Natural killer cell (primary cell): ENCODE data around the gene ASF1A. TPM values are rescaled to one million over a fixed set of nuclear protein-coding genes. Genes with fewer than 3 reads are reported as not detected.

Experiments used
- ATAC-seq, 3 donors: fragments of 150-1000 bp in 2 of 3; fragments of 200-7000 bp in 1 of 3; cut with Tn5 transposase; 1 replicate in 1 of 3; 2 replicates in 2 of 3; pipeline ENCODE4 v1.10.0; 2021; ENCODE audit warnings: mild to moderate bottlenecking in 2 of 3, moderate library complexity in 2 of 3
- DNase-seq, 2 donors: peaks; one replicate each; pipeline versions ENCODE4 v3.0.0 to v3.0.0-alpha.2; 2013 to 2021; ENCODE audit warnings: mixed read lengths in 1 of 2
- H3K27ac ChIP-seq: one replicate; pipeline ENCODE4 v1.5.1; 2013; ENCODE audit warnings: mild to moderate bottlenecking, low read length
- H3K27me3 ChIP-seq: one replicate; pipeline ENCODE4 v1.6.1; 2013; ENCODE audit warnings: low read length; ENCODE audit not compliant: control insufficient read depth, insufficient read depth
- H3K36me3 ChIP-seq: one replicate; pipeline ENCODE4 v1.6.1; 2013; ENCODE audit warnings: low read length; ENCODE audit not compliant: control insufficient read depth, insufficient read depth
- H3K4me1 ChIP-seq: one replicate; pipeline ENCODE4 v1.6.1; 2013; ENCODE audit warnings: low read length; ENCODE audit not compliant: control insufficient read depth, insufficient read depth
- H3K4me3 ChIP-seq: one replicate; pipeline ENCODE4 v1.5.1; 2013; ENCODE audit warnings: low read length
- H3K9me3 ChIP-seq: one replicate; pipeline ENCODE4 v1.6.1; 2013; ENCODE audit warnings: low read length; ENCODE audit not compliant: control insufficient read depth, insufficient read depth
- H3K27ac Mint-ChIP-seq, 2 donors: one replicate each; pipeline ENCODE4 v1.8.0; 2022; ENCODE audit warnings: mild to moderate bottlenecking in 2 of 2, mixed read lengths in 2 of 2, moderate library complexity in 1 of 2
- H3K27me3 Mint-ChIP-seq, 2 donors: one replicate each; pipeline ENCODE4 v1.8.0; 2022; ENCODE audit warnings: low read depth in 2 of 2, mixed read lengths in 2 of 2
- H3K36me3 Mint-ChIP-seq: one replicate; pipeline ENCODE4 v1.8.0; 2022; ENCODE audit warnings: mixed read lengths
- H3K4me1 Mint-ChIP-seq, 2 donors: one replicate each; pipeline ENCODE4 v1.8.0; 2022; ENCODE audit warnings: mixed read lengths in 2 of 2
- H3K4me3 Mint-ChIP-seq: one replicate; pipeline ENCODE4 v1.8.0; 2022; ENCODE audit warnings: mild to moderate bottlenecking, moderate library complexity, mixed read lengths
- H3K9me3 Mint-ChIP-seq, 2 donors: one replicate each; pipeline ENCODE4 v1.8.0; 2022; ENCODE audit warnings: mixed read lengths in 2 of 2
- CTCF ChIP-seq: fragments of 200-600 bp; IDR thresholded peaks from one replicate; pipeline ENCODE4 v1.8.0; 2022; ENCODE audit warnings: antibody characterized with exemption
- WGBS: methylation state at CpG from one replicate; pipeline ENCODE4 v1.1.7; 2013; ENCODE audit warnings: missing lambda C conversion rate; ENCODE audit not compliant: insufficient coverage; 5-methylcytosine and 5-hydroxymethylcytosine counted together
- intact Hi-C: fragments of 100-400 bp; cut with micrococcal nuclease; formaldehyde crosslinking; loops from one replicate; pipeline ENCODE4 v1.14.2; 2022
- total RNA-seq, 4 donors: library from RNA; stranded (reverse); fragments of 120-200 nt in 1 of 4; gene quantifications; one replicate each; pipeline versions ENCODE4 v1.2.3 to v1.2.4, GENCODE V29; 2013 to 2022

ASF1A gene
- total RNA-seq, 3 donors from 2014 or later (not counting 1 experiment from before 2014, with no cell fraction given): 9.2 to 14.5 (median 10.8) TPM

GRCh38 chr6:118952683-118953082 lies 58.7 kb downstream of the ASF1A start:
- H3K4me3 Mint-ChIP-seq: no peak overlapping the region
- no peaks in the 10 kb centered on the region for H3K4me1 ChIP-seq
- no peak overlapping the region for H3K27ac Mint-ChIP-seq
- TF ChIP-seq CTCF: no peak
- peaks cover 0 to 3% of the 10 kb centered on the region in 2 donors for H3K27me3 Mint-ChIP-seq
- H3K4me3 ChIP-seq: no peak overlapping the region
- ATAC-seq (no peak), DNase-seq (no peak)
- H3K27me3 ChIP-seq: no peaks in the 10 kb centered on the region
- 93% methylated on average over 2 of the region's 2 CpGs for WGBS
- H3K36me3 ChIP-seq: no peaks in the 10 kb centered on the region
- H3K27ac ChIP-seq: no peak overlapping the region
- H3K9me3 Mint-ChIP-seq: peaks cover 0 to 3% of the 10 kb centered on the region in 2 donors
- H3K36me3 Mint-ChIP-seq: no peaks in the 10 kb centered on the region
- intact Hi-C loops: no loop called here
- no peaks in the 10 kb centered on the region for H3K9me3 ChIP-seq
- no peaks in the 10 kb centered on the region for H3K4me1 Mint-ChIP-seq

- WGBS: 95% methylated on average over 1 of the region's 2 CpGs
- TF ChIP-seq CTCF: no peak
- intact Hi-C loops: no loop called here
- no peak overlapping the region for H3K27ac Mint-ChIP-seq
- H3K27me3 Mint-ChIP-seq: peaks cover 0 to 3% of the 10 kb centered on the region in 2 donors
- no peaks in the 10 kb centered on the region for H3K4me1 ChIP-seq
- H3K9me3 Mint-ChIP-seq: peaks cover 0 to 3% of the 10 kb centered on the region in 2 donors
- no peak for DNase-seq
- no peak overlapping the region for H3K27ac ChIP-seq
- no peak overlapping the region for H3K4me3 ChIP-seq
- no peak overlapping the region for H3K4me3 Mint-ChIP-seq
- no peaks in the 10 kb centered on the region for H3K9me3 ChIP-seq
- no peak for ATAC-seq
- H3K36me3 ChIP-seq: no peaks in the 10 kb centered on the region
- H3K36me3 Mint-ChIP-seq: no peaks in the 10 kb centered on the region
- no peaks in the 10 kb centered on the region for H3K4me1 Mint-ChIP-seq
- no peaks in the 10 kb centered on the region for H3K27me3 ChIP-seq
These were observed 59.4 kb downstream of the ASF1A start for GRCh38 chr6:118953391-118953790.

Other genes starting within 250 kb of the ASF1A start
- gene CEP85L, start 242.6 kb upstream of the ASF1A start, total RNA-seq: 10 to 100 TPM; 75.0 to 85.2 (median 82.0) TPM
- 10 to 100 TPM; 45.2 to 53.4 (median 52.5) TPM for gene MCM9, start 41.0 kb downstream of the ASF1A start, total RNA-seq
- under 1 TPM; 0.09 to 0.40 (median 0.20) TPM for gene FAM184A, start 184.5 kb downstream of the ASF1A start, total RNA-seq